Stimulated activated CD8-positive, alpha-beta memory T cell treated with anti-CD3 and anti-CD28 coated beads, Interleukin-7, amount 100 ng/mL, for 4 hours (primary cell): ENCODE measurements around the gene CBARP.

Source experiments
- DNase-seq, 2 donors: peaks; one replicate each; pipeline ENCODE4 v3.0.0-alpha.2; 2020; ENCODE audit warnings: low read depth in 2 of 2

The CBARP gene

DNA sequence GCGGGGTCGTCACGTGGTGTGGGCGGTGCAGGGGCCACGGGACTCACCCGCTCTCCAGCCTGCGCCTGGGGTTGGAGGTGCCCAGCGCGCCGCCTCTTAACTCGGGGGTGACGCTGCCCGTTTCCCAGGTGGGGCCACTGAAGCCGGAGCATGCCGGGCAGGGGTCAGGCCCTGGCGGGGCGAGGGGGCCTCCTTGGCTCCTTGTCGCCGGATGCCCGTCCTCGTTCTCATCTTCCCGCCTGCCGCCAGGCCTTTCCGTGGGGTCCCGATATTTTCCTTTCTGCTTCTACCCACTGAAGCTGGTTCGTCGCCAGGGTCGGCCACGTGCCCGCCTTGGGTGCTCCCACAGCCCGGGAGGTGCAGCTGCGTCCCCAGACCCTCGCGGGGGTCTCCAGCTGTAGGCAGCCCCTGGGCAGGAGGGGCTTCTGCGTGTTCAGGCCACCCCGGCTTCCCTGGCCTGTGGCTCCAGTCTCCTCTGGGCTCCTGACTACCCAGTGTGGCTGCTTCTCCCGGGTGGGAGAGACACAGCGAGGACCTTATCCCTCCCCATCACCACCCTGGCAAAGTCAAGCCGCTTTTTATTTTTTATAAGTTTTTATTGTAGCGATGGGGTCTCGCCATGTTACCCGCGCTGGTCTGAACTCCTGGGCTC lies 38.3 kb upstream of the CBARP start:
- no peak for DNase-seq

DNA sequence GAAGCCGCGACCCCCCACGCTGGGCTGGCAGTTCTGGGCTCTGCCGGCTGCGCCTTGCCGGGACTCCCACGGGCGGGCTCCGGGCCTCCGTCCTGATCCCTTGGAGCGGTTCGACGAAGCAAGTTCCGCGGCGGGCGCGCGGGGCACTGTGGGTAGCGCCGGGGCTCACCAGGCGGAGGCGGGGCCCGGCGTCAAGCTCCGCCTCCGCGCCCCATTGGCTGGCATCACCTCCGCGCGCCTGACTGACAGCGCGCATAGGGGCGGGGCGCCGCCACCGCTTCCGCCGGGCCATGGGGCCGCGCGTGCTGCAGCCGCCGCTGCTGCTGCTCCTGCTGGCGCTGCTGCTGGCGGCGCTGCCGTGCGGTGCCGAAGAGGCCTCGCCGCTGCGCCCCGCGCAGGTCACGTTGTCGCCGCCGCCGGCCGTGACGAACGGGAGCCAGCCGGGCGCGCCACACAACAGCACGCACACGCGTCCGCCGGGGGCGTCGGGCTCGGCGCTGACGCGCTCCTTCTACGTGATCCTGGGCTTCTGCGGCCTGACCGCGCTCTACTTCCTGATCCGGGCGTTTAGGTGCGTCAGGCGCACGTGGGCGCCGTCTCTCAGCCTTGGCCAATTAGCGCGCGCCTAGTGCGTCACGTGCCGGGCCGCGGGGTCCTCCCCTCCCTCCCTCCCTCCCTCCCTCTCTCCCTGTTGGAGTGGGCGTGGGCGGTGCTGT lies 37.6 kb upstream of the CBARP start, which contains the start of gene FAM174C:
FAM174C (plus strand) TSS at position 271 of the 716 bp plus-strand sequence; CDS start at position 291, 20 bp downstream.
- peak; percentile 96 to 97 for DNase-seq

DNA sequence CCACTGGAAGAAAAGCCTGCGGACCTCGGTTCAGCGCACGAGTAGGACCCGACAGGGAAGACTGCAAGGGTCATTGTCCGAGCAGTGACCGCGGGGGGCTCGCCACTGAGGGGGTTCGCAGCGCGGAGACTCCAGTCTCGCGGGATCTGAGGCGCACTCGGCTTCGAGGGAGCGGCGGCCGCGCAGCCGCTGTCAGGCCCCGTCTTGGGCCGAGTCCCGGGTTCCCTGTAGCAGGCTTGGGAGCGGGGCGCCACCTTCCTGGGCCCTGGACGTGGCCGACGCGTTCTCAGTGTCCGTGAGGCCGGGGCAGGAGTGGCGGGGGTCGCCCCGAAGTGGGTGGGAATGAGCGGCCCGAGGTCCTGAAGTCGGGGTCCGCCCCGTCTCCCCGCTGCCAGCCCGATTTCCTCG lies 37.1 kb upstream of the CBARP start:
- no peak for DNase-seq

DNA sequence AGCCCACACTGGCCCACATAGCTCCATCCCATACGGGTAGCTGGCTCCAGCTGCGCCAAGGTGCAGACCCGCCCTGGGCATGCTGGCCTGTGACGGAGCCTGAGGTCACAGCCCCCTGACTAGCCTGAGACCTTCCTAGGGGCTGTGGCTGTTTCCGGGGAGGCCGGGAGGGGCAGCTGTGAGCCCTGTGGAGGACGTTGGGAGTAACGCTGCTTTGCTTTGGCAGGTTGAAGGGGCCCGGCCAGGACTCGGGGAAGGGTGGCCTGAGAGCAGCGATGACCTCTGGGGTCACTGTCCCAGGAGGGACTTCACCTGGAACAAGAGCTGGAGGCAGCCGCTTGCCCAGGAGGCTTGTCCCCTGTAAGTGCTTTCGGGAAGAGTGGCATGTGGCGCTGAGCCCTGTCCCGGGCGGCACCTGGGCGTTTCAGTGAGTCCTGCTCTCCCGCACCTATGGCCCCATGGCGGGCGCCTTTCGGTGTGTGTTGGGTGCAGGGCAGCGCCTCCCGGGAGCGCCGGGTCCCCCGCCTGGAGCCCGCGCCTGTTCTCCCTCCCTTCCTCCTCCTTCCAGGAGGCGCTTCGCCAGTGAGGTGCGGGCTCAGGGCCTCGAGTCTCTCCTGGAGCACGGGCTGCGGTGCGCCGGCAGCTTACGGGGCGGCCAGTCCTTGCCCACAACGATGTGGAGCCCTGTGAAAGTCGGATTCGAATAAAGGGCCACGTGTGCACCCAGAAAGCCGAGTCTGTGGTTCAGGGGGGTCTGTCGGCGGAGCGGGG lies 36.5 kb upstream of the CBARP start:
- no peak for DNase-seq

DNA sequence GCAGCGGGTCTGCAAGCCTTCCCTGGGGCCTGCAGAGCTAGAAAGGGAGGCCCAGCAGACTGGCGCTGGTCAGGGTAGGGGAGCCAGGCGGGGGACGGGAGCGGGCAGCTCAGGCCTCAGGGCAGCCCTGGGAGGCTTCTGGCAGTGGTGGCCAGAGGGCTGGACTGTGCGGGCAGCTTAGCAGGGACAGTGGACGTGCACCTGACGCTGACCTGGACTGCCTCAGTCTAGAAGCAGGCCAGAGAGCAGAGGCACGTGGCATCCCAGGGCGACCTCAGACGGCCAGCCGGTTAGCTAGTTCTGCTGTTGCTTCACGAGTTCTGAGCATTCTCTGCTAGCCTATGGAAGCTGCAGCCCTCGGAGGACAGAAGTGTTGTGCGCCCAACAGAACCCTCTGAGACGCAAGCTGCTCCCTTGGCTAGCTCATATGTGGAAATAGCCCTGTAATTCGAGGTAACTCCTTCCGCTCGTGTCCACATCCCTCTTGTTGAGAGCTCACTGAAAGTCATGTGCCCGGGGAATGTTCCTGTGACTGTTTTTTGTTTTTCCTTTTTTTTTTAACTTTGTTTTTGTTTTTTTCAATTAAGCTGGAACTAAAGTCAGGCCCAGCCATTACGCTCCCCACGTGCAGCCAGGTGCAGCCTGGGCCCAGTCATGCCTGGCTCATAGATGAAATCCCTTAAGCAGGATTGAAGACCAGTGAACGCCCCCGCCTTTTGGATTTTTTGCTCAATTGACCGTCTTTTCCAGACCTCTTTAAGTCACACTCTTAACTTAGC lies 35.6 kb upstream of the CBARP start:
- DNase-seq: no peak

DNA sequence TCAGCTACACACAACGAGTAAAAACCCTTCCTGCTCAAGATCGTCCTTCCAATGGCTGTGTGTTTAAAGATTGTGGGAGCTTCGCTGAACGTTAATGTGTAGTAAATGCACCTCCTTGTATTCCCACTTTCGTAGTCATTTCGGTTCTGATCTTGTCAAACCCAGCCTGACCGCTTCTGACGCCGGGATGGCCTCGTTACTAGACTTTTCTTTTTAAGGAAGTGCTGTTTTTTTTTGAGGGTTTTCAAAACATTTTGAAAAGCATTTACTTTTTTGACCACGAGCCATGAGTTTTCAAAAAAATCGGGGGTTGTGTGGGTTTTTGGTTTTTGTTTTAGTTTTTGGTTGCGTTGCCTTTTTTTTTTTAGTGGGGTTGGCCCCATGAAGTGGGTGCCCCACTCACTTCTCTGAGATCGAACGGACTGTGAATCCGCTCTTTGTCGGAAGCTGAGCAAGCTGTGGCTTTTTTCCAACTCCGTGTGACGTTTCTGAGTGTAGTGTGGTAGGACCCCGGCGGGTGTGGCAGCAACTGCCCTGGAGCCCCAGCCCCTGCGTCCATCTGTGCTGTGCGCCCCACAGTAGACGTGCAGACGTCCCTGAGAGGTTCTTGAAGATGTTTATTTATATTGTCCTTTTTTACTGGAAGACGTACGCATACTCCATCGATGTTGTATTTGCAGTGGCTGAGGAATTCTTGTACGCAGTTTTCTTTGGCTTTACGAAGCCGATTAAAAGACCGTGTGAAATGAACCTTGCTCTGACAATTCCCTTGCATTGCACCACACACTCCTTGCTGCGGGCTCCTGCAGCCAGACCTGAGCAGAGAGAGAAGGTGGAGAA lies 34.8 kb upstream of the CBARP start:
- no peak for DNase-seq

DNA sequence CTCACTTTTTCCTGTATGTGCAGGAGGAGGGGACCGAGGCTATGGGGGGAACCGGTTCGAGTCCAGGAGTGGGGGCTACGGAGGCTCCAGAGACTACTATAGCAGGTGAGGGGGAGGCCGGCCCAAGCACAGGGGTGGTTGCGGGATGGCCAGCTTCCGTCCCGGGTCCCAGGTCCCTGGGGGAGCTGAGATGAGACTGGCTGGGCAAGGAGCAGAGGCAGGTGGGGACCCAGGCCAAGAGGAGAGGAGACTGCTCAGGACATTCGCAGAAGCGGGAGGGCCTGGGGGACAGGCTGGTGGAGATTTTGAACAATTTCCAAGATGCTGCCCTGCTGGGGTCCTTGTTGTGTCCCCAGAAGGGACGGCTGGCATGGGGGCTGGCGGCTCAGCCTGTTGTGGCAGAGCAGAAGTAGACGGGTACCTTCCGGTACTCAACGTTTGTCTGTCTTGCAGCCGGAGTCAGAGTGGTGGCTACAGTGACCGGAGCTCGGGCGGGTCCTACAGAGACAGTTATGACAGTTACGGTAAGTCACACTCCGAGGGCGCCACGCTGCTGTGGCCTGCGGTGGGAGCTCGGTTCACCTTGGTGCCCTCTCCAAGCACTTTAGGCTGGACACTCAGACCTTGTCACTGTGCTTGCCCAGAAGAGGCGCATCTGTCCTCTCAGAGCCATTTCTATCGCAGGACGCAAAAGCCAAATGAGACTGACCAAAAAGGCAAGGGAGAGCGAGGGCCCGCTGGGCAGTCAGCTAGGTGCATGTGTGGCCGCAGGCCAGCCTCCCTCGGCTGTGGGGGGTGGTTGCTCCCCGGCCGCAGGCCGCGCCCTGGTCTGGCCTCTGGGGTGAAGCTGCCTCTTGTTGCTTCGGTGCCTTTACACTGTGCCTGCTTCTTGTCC lies 34.0 kb upstream of the CBARP start:
- no peak for DNase-seq

DNA sequence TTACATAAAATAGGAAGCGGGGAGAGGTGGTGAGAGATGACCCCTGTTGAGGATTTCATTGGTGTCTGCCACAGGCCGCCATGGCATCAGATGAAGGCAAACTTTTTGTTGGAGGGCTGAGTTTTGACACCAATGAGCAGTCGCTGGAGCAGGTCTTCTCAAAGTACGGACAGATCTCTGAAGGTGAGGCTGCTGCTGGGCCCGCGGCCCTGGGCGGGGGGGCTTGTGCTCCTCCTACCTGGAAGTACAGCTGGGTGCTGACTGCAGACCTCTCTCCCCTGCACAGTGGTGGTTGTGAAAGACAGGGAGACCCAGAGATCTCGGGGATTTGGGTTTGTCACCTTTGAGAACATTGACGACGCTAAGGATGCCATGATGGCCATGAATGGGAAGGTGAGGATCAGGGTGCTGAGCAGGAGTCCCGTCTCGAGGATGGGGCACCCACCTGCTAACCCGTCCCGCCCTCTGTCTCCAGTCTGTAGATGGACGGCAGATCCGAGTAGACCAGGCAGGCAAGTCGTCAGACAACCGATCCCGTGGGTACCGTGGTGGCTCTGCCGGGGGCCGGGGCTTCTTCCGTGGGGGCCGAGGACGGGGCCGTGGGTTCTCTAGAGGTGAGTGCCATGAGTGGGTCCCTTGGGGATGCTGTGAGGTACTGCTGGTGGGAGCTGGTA lies 33.2 kb upstream of the CBARP start:
- DNase-seq: no peak

DNA sequence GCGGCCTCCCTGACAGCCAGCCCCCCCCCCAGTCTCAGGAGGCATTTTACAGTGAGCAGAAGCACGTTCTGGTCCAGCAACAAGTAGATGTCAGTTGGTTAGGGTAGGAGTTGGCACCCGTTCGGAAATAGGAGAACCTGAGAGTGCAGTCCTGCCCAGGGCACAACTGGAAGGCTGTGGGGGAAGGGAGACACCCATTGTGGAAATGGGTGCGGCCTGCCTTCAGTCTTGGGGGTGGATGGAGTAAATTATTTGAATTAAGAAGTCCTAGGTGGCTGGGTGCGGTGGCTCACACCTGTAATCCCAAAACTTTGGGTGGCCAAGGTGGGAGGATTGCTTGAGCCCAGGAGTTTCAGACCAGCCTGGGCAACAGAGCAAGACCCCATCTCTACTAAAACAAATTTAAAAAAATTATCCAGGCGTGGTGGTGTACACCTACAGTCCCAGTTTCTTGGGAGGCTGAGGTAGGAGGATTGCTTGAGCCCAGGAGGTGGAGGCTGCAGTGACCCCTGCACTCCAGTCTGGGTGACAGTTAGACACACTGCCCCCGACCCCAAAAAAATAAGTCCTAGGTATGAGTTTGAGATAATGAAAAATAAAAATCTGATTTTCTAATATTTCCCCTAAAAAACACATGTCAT lies 32.5 kb upstream of the CBARP start:
- no peak for DNase-seq

DNA sequence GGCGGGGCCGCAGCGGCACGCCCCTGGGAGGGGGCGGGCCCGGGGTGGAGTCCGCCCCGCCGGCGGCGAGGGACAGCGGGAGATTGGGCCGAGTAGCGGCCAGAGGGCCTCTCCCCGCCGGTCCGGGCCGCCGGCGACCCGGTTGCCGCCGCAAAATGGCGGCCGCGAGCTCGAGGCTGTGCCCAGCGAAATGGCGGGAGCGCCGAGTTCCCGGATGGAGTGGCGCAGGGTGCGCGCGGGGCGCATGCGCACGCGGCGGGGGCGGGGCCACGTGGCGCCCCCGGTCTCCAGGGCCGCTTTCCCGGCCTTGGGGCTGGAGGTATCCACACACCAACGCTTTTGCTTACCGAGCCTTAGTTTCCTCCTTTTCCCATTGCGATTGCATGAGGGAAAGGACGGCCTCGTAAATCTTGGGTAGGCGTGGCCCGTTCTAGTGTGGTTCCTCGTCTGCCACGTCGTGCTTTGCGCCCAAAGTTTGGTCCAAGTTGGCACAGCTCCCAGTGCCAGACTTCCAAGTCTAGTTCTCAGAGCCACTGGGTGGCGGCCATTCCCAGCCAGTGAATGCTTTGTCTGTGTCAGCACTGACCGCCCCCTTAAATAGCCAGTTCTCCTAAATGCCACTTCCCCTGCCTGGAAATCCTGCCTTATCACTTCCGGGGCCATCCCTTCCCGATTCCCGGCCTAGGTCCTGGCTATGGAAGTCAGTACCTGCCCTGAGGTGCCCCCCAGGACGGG lies 31.8 kb upstream of the CBARP start:
- peak; percentile 65 to 83 for DNase-seq

DNA sequence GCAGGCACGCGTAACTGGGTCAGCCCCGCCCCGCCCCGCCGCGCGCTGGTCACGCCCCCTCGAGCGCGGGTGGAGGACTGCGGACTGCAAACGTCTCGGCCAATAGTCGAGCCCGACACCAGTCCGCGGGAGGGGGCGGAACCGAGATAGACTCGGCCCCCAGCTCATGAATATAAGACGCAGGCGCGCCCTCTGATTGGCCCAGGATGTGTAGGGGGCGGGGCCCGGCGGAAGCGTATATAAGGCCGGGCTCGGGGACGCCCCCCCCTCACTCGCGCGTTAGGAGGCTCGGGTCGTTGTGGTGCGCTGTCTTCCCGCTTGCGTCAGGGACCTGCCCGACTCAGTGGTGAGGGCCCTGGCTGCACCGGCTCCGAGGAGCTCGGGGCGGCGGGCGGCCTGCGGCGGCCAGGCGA lies 31.3 kb upstream of the CBARP start, which contains the start of gene CIRBP:
CIRBP (plus strand) TSS at position 268 of the 413 bp plus-strand sequence. CDS start 1,602 bp downstream, outside the sequence.
- peak; percentile 99 for DNase-seq

DNA sequence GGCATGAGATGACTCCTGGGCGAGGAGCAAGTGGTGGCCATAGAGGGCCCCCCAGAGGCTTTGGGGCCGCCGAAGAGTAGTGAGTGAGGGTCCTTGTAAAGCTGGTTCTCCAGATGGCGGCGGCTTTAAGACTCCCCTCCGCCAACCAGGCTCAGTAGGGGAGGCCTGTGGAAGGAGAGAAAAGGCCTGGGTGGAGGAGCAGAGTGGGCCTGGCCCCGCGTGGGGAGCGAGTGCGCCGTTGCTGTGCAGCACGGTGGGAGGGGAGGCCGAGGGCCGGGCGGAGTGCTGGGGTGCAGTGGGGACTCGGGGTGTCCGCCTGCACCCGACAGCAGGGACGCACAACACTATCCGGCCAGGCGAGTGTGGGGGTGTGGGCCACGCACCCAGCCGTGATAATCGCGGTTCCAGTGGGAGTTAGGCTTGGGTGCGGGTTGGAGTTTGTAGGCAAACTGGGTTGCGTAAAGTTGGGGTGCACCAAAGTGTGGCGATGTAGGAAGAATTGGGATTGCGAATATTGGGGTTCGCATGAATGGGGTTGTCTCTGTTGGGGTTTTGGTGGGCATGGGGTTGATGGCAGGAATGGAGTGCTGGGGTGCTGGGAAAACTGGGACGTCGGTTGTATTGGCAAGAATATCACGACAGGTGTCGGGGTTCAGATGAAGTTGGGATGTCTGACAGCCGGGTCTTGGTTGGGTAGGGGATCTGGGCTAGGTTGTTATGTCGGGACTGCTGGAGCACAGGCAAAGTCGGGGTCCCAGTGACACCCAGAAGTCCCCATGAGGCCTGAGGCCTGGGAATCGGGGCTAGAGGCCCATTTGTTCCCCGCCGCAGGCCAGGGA lies 30.6 kb upstream of the CBARP start:
- no peak for DNase-seq

DNA sequence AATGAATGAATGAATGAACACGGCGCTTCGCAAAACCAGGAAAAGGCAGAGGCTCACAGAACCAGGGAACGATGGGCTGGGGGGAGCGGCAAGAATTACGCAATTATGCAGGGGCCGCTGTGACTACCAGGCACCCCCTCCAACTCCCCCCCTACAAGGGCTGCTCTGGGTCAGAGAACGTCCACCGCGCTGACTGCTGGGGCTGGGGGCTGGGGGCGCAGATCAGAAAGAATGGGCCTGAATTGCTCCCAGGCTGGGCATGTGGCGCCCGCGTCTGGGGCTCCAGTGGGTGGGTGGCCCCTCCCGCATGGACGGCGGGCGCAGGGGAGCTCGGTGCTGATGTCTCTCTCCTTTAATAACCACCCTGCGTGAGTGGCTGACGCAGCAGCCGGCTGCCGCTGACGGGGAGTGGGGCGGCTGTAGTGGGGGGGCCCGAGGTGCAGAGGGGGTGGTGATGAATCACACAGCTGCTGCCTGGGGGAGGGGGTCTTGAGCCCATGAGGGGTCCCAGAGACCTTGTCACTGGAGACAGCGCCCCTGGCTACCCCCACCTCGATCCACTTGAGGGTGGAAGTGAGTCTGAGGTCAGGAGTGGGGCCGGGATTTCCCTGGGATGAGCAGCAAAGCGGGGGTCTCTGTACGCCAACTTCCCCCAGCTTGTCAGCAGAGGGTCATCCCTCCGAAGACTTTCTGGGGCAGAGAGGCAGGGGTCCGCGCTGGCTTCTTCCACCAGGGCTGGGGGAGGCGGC lies 29.8 kb upstream of the CBARP start:
- no peak for DNase-seq

DNA sequence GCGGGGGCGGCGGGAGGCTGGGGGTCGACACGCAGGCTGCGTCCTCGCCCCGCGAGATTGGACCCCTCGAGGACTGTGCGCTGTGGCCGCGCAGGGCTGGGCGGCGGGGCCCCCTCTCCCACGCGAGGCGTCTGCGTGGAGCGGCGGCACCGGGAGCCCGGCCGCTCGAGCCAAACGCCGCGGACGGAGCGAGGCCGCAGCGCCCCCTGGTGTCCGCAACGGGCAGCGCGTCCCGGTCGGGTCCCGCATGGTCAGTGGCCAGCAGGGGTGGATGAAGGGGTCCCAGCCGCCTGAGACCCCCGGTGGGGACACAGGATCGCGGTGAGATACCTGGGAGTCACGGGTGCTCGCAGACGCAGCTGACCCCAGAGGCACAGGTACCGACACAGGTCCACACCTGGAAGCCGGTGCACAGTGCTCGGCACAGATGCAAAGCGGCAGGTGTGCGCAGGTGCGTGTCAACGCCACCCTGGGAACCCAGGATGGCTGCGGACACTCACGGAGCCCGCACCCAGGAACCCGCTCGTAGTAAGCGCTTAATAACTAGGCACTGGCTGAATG lies 29.2 kb upstream of the CBARP start:
- DNase-seq: peak in 1 of 2 donors; percentile 66

DNA sequence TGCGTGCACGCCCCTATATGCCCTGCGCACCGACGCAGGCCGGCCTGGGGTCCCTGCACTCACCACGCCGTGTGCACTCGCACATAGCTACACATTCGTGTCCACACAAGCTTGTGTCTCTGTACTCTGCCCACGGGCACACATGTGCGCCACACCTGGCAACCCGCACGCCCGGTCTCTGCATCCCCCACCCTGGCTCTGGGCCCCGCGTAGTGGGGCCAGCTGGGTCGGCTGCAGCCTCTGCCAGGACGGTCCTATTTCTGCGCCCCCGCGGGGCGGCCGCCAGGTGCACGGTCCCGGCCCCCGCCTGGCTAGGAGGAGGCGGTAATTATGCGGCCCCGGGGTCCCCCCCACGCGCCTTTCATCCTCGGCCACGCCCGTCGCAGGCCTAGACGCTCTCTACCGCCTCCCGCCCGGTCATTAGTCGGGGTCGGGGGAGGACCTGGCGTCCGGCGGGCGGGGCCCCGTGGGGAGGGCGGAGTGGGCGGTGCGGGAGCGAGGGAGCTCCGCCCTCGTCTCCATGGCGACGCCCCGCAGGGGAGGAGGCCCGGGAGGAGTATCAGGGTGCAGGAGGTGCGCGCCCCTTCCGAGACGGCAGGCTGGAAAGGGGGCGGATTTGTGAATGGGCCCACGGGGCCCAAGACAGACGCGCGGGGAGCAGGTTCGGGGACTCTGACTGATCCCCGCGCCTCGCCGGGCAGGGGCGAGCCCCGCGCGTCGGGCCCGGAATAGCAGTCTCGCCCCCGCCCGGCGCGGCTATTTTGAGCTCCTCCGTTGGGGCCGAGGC lies 28.5 kb upstream of the CBARP start:
- peak; percentile 54 to 84 for DNase-seq
